Endodermal cell (in vitro differentiated cells): ENCODE measurements around the gene TMEM229A. TPM values are rescaled to one million over a fixed set of nuclear protein-coding genes. Genes with fewer than 3 reads are reported as not detected.

Experiments
- DNase-seq: peaks from one replicate; pipeline ENCODE4 v3.0.0-alpha.2; 2017
- H3K27ac ChIP-seq: 2 replicates; pipeline ENCODE4 v1.5.1; 2013; ENCODE audit warnings: mild to moderate bottlenecking, low read depth, low read length, moderate library complexity
- H3K27me3 ChIP-seq: 2 replicates; pipeline ENCODE4 v1.6.1; 2013; ENCODE audit warnings: mild to moderate bottlenecking, low read length, moderate library complexity; ENCODE audit not compliant: insufficient read depth, control insufficient read depth, poor library complexity, severe bottlenecking
- H3K36me3 ChIP-seq: 2 replicates; pipeline ENCODE4 v1.7.0; 2013; ENCODE audit warnings: mild to moderate bottlenecking, low read length, moderate library complexity; ENCODE audit not compliant: control insufficient read depth, insufficient read depth
- H3K4me1 ChIP-seq: one replicate; pipeline ENCODE4 v1.7.0; 2013; ENCODE audit warnings: low read length; ENCODE audit not compliant: control insufficient read depth, insufficient read depth
- H3K4me3 ChIP-seq: 2 replicates; pipeline ENCODE4 v1.5.1; 2013; ENCODE audit warnings: mild to moderate bottlenecking, low read length, moderate library complexity
- H3K9ac ChIP-seq: 2 replicates; pipeline ENCODE4 v1.6.1; 2013; ENCODE audit warnings: mild to moderate bottlenecking, low read length, moderate library complexity; ENCODE audit not compliant: poor library complexity, severe bottlenecking; ENCODE audit errors: extremely low read depth
- H3K9me3 ChIP-seq: 2 replicates; pipeline ENCODE4 v1.6.1; 2013; ENCODE audit warnings: mild to moderate bottlenecking, low read length, moderate library complexity; ENCODE audit not compliant: control insufficient read depth
- H3K27ac Mint-ChIP-seq: 2 replicates; pipeline ENCODE4 v1.8.0; 2020; ENCODE audit warnings: mixed read lengths
- H3K27me3 Mint-ChIP-seq: 2 replicates; pipeline ENCODE4 v1.8.0; 2021; ENCODE audit warnings: mild to moderate bottlenecking, mixed read lengths; ENCODE audit not compliant: insufficient read depth
- H3K36me3 Mint-ChIP-seq: 2 replicates; pipeline ENCODE4 v1.8.0; 2020; ENCODE audit warnings: low read depth, mixed read lengths
- H3K4me1 Mint-ChIP-seq: 2 replicates; pipeline ENCODE4 v1.8.0; 2020; ENCODE audit warnings: mixed read lengths
- H3K4me3 Mint-ChIP-seq: 2 replicates; pipeline ENCODE4 v1.8.0; 2020; ENCODE audit warnings: mild to moderate bottlenecking, moderate library complexity, mixed read lengths
- H3K9me3 Mint-ChIP-seq: 2 replicates; pipeline ENCODE4 v1.8.0; 2020; ENCODE audit warnings: mild to moderate bottlenecking, mixed read lengths
- WGBS, 2 experiments: methylation state at CpG; one replicate each; pipeline versions ENCODE4 v1.1.5 to v1.1.7; 2013; ENCODE audit warnings: missing lambda C conversion rate in 2 of 2, mixed read lengths in 1 of 2; ENCODE audit not compliant: insufficient coverage in 1 of 2, insufficient read length in 1 of 2; 5-methylcytosine and 5-hydroxymethylcytosine counted together
- total RNA-seq, 2 donors: library from RNA; stranded (reverse); fragmentation: NEBNext Ultra II Directional in 1 of 2; extraction: Animal tissue kit (Norgen Biotek cat#: 25700) in 1 of 2; gene quantifications; 2 replicates in 1 of 2; 3 replicates in 1 of 2; pipeline ENCODE4 v1.2.1, GENCODE V29; 2021
- TF ChIP-seq, protein P1 (sequence below): fragments of 200-600 bp; sonication (generic); conservative IDR thresholded peaks from 2 replicates; pipeline ENCODE4 v1.5.0; 2021; ENCODE audit warnings: antibody characterized with exemption, mild to moderate bottlenecking

The TMEM229A gene
- total RNA-seq, 2 donors from 2014 or later, result 0.31 to 1.5 TPM

DNA sequence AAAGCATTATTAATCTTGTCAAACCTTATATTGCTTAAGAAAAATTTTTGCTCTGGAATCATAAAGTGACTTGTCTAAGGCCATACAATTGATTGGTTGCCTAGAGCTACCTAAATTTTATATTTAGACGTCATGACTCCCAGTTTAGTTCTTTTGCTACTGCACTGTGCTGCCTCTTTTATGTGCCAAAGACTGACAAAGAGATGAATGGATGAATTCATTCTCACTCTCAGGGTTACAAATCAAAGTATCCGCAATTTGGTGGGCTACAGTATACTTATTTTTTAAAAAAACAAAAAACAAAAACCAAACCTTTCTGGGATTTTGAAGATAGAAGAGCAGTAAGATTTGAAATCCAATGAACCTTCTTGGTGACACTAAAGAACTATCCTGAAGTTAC lies 27.7 kb upstream of the TMEM229A start:
- no peaks in the 10 kb centered on the region for H3K36me3 ChIP-seq
- no peak overlapping the region for H3K27ac ChIP-seq
- Mint-ChIP-seq H3K4me3 (no peak overlapping the region), H3K4me1 (peaks cover 12% of the 10 kb centered on the region), H3K36me3 (no peaks in the 10 kb centered on the region), H3K27ac (no peak overlapping the region), H3K27me3 (peaks cover 12% of the 10 kb centered on the region), H3K9me3 (peaks cover 3% of the 10 kb centered on the region)
- no peaks in the 10 kb centered on the region for H3K9me3 ChIP-seq
- TF ChIP-seq, protein P1, sequence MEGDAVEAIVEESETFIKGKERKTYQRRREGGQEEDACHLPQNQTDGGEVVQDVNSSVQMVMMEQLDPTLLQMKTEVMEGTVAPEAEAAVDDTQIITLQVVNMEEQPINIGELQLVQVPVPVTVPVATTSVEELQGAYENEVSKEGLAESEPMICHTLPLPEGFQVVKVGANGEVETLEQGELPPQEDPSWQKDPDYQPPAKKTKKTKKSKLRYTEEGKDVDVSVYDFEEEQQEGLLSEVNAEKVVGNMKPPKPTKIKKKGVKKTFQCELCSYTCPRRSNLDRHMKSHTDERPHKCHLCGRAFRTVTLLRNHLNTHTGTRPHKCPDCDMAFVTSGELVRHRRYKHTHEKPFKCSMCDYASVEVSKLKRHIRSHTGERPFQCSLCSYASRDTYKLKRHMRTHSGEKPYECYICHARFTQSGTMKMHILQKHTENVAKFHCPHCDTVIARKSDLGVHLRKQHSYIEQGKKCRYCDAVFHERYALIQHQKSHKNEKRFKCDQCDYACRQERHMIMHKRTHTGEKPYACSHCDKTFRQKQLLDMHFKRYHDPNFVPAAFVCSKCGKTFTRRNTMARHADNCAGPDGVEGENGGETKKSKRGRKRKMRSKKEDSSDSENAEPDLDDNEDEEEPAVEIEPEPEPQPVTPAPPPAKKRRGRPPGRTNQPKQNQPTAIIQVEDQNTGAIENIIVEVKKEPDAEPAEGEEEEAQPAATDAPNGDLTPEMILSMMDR, result no peak
- peaks cover 8% of the 10 kb centered on the region for H3K27me3 ChIP-seq
- no peak overlapping the region for H3K9ac ChIP-seq
- WGBS, 2 experiments, result 94 to 100% methylated on average over 1 to 2 of the region's 2 CpGs
- no peak for DNase-seq
- no peaks in the 10 kb centered on the region for H3K4me1 ChIP-seq
- no peak overlapping the region for H3K4me3 ChIP-seq

DNA sequence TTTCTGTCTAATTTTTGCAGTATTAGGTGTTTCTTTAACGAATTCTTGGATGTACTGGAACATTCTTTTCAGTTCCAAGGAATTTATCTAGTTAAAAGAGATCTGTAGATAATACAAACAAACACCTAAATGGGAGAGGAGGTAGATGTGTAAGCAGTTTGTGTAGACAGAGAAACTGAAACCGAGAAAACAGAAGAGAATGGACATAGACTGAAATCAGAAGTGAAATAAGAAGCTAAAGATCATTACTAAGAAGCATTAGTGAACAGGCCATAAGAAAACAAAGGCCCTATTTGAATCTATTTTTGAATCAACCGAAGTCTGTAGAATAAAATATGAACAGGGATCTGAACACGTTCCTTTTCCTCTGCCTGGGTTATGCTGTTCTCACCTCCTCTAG lies 26.5 kb upstream of the TMEM229A start:
- H3K27ac ChIP-seq, result no peak overlapping the region
- Mint-ChIP-seq H3K27me3 (peaks cover 12% of the 10 kb centered on the region), H3K9me3 (no peaks in the 10 kb centered on the region), H3K36me3 (no peaks in the 10 kb centered on the region), H3K4me1 (peaks cover 12% of the 10 kb centered on the region), H3K4me3 (no peak overlapping the region), H3K27ac (no peak overlapping the region)
- no peaks in the 10 kb centered on the region for H3K36me3 ChIP-seq
- TF ChIP-seq, protein P1, result no peak
- WGBS, 2 experiments, result 87 to 93% methylated on average over 3 to 4 of the region's 4 CpGs
- no peak overlapping the region for H3K4me3 ChIP-seq
- no peak overlapping the region for H3K9ac ChIP-seq
- H3K4me1 ChIP-seq, result no peaks in the 10 kb centered on the region
- DNase-seq, result no peak
- H3K9me3 ChIP-seq, result no peaks in the 10 kb centered on the region
- H3K27me3 ChIP-seq, result peaks cover 8% of the 10 kb centered on the region

DNA sequence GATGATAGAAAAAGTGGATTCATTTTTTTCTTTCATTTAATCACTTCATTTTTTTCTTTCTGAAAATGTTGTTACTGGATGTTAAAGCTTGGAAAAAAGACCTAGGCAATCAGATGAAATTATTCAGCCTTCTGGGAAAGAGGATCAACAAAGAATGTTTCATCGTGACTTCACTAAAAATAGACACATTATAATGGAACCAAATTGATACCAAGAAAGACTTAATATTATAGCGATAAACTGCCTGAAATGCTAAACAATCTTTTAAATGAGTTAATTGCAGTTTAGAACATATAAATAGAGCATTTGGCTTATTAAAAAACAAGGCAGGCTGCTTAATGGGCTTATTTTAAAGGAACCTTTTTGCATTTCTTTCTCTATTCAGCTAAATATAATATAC lies 25.6 kb upstream of the TMEM229A start:
- H3K9ac ChIP-seq, result no peak overlapping the region
- WGBS, 2 experiments, result 96% methylated on average over 2 of the region's 2 CpGs; no CpG with 5 or more reads in 1 of the 2 experiments
- H3K36me3 Mint-ChIP-seq, result no peaks in the 10 kb centered on the region

More for the DNA sequence above, 25.6 kb upstream of the TMEM229A start:
- peaks cover 8% of the 10 kb centered on the region for H3K27me3 ChIP-seq
- no peak overlapping the region for H3K27ac ChIP-seq
- H3K4me1 Mint-ChIP-seq, result peaks cover 6% of the 10 kb centered on the region
- no peaks in the 10 kb centered on the region for H3K9me3 Mint-ChIP-seq
- peaks cover 12% of the 10 kb centered on the region for H3K27me3 Mint-ChIP-seq
- H3K4me3 Mint-ChIP-seq, result no peak overlapping the region
- DNase-seq, result no peak
- no peaks in the 10 kb centered on the region for H3K9me3 ChIP-seq
- H3K36me3 ChIP-seq, result no peaks in the 10 kb centered on the region
- H3K4me3 ChIP-seq, result no peak overlapping the region
- H3K4me1 ChIP-seq, result no peaks in the 10 kb centered on the region
- TF ChIP-seq, protein P1, result no peak
- H3K27ac Mint-ChIP-seq, result no peak overlapping the region
